T47D (cell line): ENCODE results near the gene KHDC3L.
"Not testable (repeated sequence)": the region's sequence is repeated elsewhere in the genome, so short reads cannot be mapped to it uniquely, and the experiment has no call there.

Experiments used
- DNase-seq, 2 experiments: peaks; one replicate each; pipeline versions ENCODE4 v3.0.0 to v3.0.0-alpha.2; 2011 to 2012; ENCODE audit warnings: low read depth in 1 of 2, low spot score in 1 of 2
- JUND ChIP-seq: IDR thresholded peaks from 2 replicates; pipeline ENCODE4 v1.6.1; 2012; ENCODE audit warnings: low read depth
- in situ Hi-C: cut with HindIII; loops from 2 replicates; pipeline ENCODE4 v1.10.0; 2016; ENCODE audit warnings: low sequenced_read_pairs, low pct_unique_long_range_greater_than_20kb

KHDC3L gene

GRCh38 chr6:73382462-73383113, 20.1 kb downstream of the KHDC3L start:
- DNase-seq = peak in 1 of 2 experiments; percentile 2
- in situ Hi-C loops = no loop called here

GRCh38 chr6:73388433-73388799, 26.0 kb downstream of the KHDC3L start:
- no peak for DNase-seq
- TF ChIP-seq JUND = no peak
- in situ Hi-C loops = no loop called here

More at GRCh38 chr6:73382462-73383113, 20.1 kb downstream of the KHDC3L start:
- TF ChIP-seq JUND = no peak

GRCh38 chr6:73388800-73389512, 26.5 kb downstream of the KHDC3L start:
- no peak for TF ChIP-seq JUND
- in situ Hi-C loops = no loop called here
- DNase-seq = peak; percentile 35 to 66

GRCh38 chr6:73389854-73390253, 27.4 kb downstream of the KHDC3L start:
- DNase-seq = no peak
- no peak for TF ChIP-seq JUND
- in situ Hi-C loops = no loop called here

DNA sequence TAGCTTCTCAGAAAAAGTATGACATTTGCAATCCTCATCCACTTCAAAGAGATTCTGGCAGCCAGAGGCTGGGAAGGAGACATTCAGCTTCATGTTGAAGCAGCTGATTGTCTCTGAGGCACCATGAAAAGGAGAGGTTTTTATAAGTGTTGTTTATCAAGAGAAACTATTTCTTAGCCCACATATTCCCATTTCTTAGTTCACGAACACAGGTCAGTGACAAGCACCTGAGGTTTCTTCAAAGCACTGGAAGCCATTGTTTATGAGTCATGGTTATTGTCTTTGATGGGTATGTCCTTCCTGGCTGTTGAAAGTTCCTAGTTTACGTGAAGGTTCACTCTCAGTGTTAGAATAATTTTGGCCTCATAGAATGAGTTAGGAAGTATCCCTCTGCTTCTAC, 29.2 kb downstream of the KHDC3L start:
- DNase-seq = no peak
- in situ Hi-C loops = no loop called here

GRCh38 chr6:73392188-73392587, 29.7 kb downstream of the KHDC3L start:
- in situ Hi-C loops, DNase-seq: not testable (repeated sequence)

More for the DNA sequence above, 29.2 kb downstream of the KHDC3L start:
- TF ChIP-seq JUND = no peak

GRCh38 chr6:73393278-73393677, 30.8 kb downstream of the KHDC3L start:
- in situ Hi-C loops = no loop called here

DNA sequence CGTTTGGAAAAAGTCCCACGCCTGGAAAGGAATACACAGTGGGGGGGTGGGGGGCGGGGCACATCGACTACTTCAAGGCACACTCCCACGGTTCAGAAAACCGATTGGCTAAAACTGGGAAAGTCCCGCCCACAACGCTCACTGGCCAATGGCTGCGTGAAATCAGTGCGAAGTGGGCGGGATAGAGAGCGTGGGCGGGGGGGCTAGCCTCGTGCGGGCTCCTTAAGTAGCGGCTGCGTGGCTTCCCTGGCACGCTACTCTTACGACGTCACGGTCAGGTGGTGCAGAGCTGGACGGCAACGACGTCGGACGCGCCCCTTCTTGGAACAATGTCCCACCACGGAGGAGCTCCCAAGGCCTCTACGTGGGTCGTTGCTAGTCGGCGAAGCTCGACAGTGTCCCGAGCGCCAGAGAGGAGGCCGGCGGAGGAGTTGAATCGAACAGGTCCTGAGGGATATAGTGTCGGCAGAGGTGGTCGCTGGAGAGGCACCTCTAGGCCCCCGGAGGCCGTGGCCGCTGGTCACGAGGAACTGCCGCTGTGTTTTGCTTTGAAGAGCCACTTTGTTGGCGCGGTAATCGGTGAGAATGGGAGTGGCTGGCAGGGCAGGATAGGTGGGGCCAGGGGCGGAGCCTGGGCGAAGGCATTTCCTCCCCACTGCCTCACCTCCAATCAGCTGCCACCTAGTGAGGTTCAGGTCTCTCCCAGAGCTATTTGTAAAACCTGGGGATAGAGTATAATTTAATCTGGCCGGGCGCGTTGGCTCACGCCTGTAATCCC, 32.3 kb downstream of the KHDC3L start, which contains the start of gene DDX43:
Gene DDX43, plus strand, starts transcription at position 252 of the 778 bp plus-strand sequence. Its CDS starts 78 bp downstream, at position 330.
- in situ Hi-C loops = no loop called here
- DNase-seq = no peak
- no peak for TF ChIP-seq JUND

More at GRCh38 chr6:73393278-73393677, 30.8 kb downstream of the KHDC3L start:
- TF ChIP-seq JUND = no peak
- no peak for DNase-seq

- no peak for DNase-seq
- no peak for TF ChIP-seq JUND
- in situ Hi-C loops = no loop called here
Observed at GRCh38 chr6:73395875-73396274, 33.4 kb downstream of the KHDC3L start.

- no peak for TF ChIP-seq JUND
- in situ Hi-C loops = no loop called here
- DNase-seq = no peak
Observed at GRCh38 chr6:73400656-73401055, 38.2 kb downstream of the KHDC3L start.

DNA sequence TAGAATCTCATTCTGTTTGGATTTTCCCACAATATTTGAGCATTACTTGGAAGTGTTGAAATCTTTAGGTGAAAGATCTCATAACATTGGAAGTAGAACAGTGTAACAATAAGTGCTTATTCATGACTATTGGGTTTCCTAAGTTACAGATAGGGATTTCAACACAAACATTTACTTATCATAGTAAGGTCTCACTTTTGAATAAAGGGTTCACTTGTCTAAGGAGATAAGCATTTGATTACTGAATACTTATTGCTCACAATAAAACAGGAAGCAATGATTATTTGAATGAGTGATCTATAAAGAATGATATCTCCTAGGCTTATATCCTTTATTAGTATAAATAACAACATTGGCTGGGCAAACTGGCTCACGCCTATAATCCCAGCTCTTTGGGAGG, 46.9 kb downstream of the KHDC3L start:
- no peak for DNase-seq
- in situ Hi-C loops = no loop called here
- TF ChIP-seq JUND = no peak

DNA sequence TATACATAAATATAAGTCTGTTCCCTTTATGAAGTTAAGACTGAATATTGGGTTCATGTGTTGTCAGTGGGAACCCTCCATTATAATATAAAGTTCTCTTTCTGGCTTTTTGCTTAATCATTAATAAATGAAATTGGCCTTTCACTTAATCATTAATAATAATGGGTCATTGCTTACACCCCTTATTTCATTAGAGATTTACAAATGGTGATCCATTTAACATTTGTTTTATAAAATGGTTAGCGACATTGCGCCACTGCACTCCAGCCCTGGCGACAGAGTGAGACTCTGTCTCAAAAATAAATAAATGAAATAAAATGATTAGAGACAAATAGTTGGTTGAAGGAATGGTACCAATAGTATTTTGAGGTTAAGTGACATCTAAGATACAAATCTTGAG, 50.6 kb downstream of the KHDC3L start:
- in situ Hi-C loops = no loop called here
- TF ChIP-seq JUND = no peak
- no peak for DNase-seq
